SK-N-SH treated with all-trans-retinoic acid at 6 μM for 48 hours (cell line): Measurements from ENCODE around the gene FIGN.

Experiments used
- ATAC-seq: fragments of 200-7000 bp; cut with Tn5 transposase; 3 replicates; pipeline ENCODE4 v1.9.1; 2020; ENCODE audit warnings: mild to moderate bottlenecking, moderate library complexity
- ARNTL ChIP-seq: fragments of 450-650 bp; formaldehyde crosslinking; IDR thresholded peaks from 2 replicates; pipeline ENCODE4 v1.5.0; 2020; ENCODE audit warnings: low read depth, mild to moderate bottlenecking, moderate library complexity, borderline replicate concordance
- BACH2 ChIP-seq: fragments of 250-450 bp; sonication (Bioruptor Pico); IDR thresholded peaks from 2 replicates; pipeline ENCODE4 v1.9.0; 2021; ENCODE audit warnings: mild to moderate bottlenecking, borderline replicate concordance
- CSDC2 ChIP-seq: fragments of 250-450 bp; sonication (Bioruptor Pico); IDR thresholded peaks from 2 replicates; pipeline ENCODE4 v1.5.0; 2020; ENCODE audit warnings: mild to moderate bottlenecking, moderate library complexity
- CSRNP3 ChIP-seq: fragments of 250-450 bp; sonication (Bioruptor Pico); IDR thresholded peaks from 2 replicates; pipeline ENCODE4 v1.5.1; 2021; ENCODE audit warnings: mild to moderate bottlenecking, moderate library complexity
- ESRRG ChIP-seq: fragments of 250-450 bp; sonication (Bioruptor Pico); IDR thresholded peaks from 2 replicates; pipeline ENCODE4 v1.6.1; 2021; ENCODE audit warnings: mild to moderate bottlenecking
- GLIS3 ChIP-seq: fragments of 250-450 bp; sonication (Bioruptor Pico); IDR thresholded peaks from 2 replicates; pipeline ENCODE4 v1.5.0; 2020; ENCODE audit warnings: mild to moderate bottlenecking, moderate library complexity
- ISL1 ChIP-seq: fragments of 250-450 bp; sonication (Bioruptor Pico); IDR thresholded peaks from 2 replicates; pipeline ENCODE4 v2.1.2; 2022; ENCODE audit warnings: mild to moderate bottlenecking, moderate library complexity
- OSR1 ChIP-seq: fragments of 250-450 bp; sonication (Bioruptor Pico); IDR thresholded peaks from 2 replicates; pipeline ENCODE4 v1.8.0; 2022; ENCODE audit warnings: moderate library complexity, mild to moderate bottlenecking, inconsistent platforms
- PATZ1 ChIP-seq: fragments of 250-450 bp; sonication (Bioruptor Pico); IDR thresholded peaks from 2 replicates; pipeline ENCODE4 v1.8.0; 2020; ENCODE audit warnings: mild to moderate bottlenecking, moderate library complexity, borderline replicate concordance
- POU6F1 ChIP-seq: fragments of 250-450 bp; sonication (Bioruptor Pico); IDR thresholded peaks from 2 replicates; pipeline ENCODE4 v1.8.0; 2021; ENCODE audit warnings: low read depth, mild to moderate bottlenecking, moderate library complexity, borderline replicate concordance
- PPARA ChIP-seq: fragments of 250-450 bp; sonication (Bioruptor Pico); IDR thresholded peaks from 2 replicates; pipeline ENCODE4 v1.5.0; 2020; ENCODE audit warnings: mild to moderate bottlenecking, borderline replicate concordance
- RARB ChIP-seq: fragments of 250-450 bp; sonication (Bioruptor Pico); IDR thresholded peaks from 2 replicates; pipeline ENCODE4 v1.8.0; 2021; ENCODE audit warnings: mild to moderate bottlenecking, moderate library complexity
- TCF4 ChIP-seq: fragments of 250-450 bp; sonication (Bioruptor Pico); IDR thresholded peaks from 2 replicates; pipeline ENCODE4 v1.8.0; 2021; ENCODE audit warnings: mild to moderate bottlenecking, moderate library complexity, borderline replicate concordance
- TOX ChIP-seq: fragments of 250-450 bp; sonication (Bioruptor Pico); IDR thresholded peaks from 2 replicates; pipeline ENCODE4 v1.8.0; 2021; ENCODE audit warnings: mild to moderate bottlenecking, moderate library complexity, borderline replicate concordance
- TSHZ2 ChIP-seq: fragments of 250-450 bp; sonication (Bioruptor Pico); IDR thresholded peaks from 2 replicates; pipeline ENCODE4 v1.5.0; 2020; ENCODE audit warnings: mild to moderate bottlenecking, moderate library complexity
- ZC3H10 ChIP-seq: fragments of 250-450 bp; sonication (Bioruptor Pico); IDR thresholded peaks from 2 replicates; pipeline ENCODE4 v1.5.1; 2021; ENCODE audit warnings: mild to moderate bottlenecking, moderate library complexity
- ZFP3 ChIP-seq: fragments of 250-450 bp; sonication (Bioruptor Pico); IDR thresholded peaks from 2 replicates; pipeline ENCODE4 v1.5.0; 2020; ENCODE audit warnings: mild to moderate bottlenecking, moderate library complexity
- ZFP30 ChIP-seq: fragments of 450-650 bp; formaldehyde crosslinking; IDR thresholded peaks from 2 replicates; pipeline ENCODE4 v1.5.0; 2022; ENCODE audit warnings: mild to moderate bottlenecking, moderate library complexity
- ZNF565 ChIP-seq: fragments of 450-650 bp; formaldehyde crosslinking; conservative IDR thresholded peaks from 2 replicates; pipeline ENCODE4 v1.5.0; 2020; ENCODE audit warnings: low read depth, mild to moderate bottlenecking, moderate library complexity
- ZNF70 ChIP-seq: fragments of 450-650 bp; formaldehyde crosslinking; IDR thresholded peaks from 2 replicates; pipeline ENCODE4 v1.5.0; 2020; ENCODE audit warnings: mild to moderate bottlenecking, moderate library complexity
- ZNF8 ChIP-seq: fragments of 450-650 bp; formaldehyde crosslinking; IDR thresholded peaks from 2 replicates; pipeline ENCODE4 v1.5.0; 2020; ENCODE audit warnings: mild to moderate bottlenecking, moderate library complexity

Gene FIGN

GRCh38 chr2:163591461-163591860, 144.3 kb downstream of the FIGN start:
- TF ChIP-seq ARNTL, result no peak
- no peak for TF ChIP-seq TCF4 (CRISPR knock-in tag)
- TF ChIP-seq ZFP3 (CRISPR knock-in tag), result no peak
- no peak for TF ChIP-seq ZFP30 (CRISPR knock-in tag)
- TF ChIP-seq CSDC2 (CRISPR knock-in tag), result no peak
- TF ChIP-seq RARB (CRISPR knock-in tag), result no peak
- no peak for TF ChIP-seq BACH2
- no peak for TF ChIP-seq TOX
- TF ChIP-seq ZNF70 (CRISPR knock-in tag), result no peak
- TF ChIP-seq ZNF565 (CRISPR knock-in tag), result no peak
- no peak for ATAC-seq

GRCh38 chr2:163580757-163581156, 155.1 kb downstream of the FIGN start:
- no peak for ATAC-seq
- TF ChIP-seq ZNF8 (CRISPR knock-in tag) (no peak), PATZ1 (no peak), CSDC2 (CRISPR knock-in tag) (no peak), ZFP3 (CRISPR knock-in tag) (no peak)

- ATAC-seq, result no peak
- no peak for TF ChIP-seq ESRRG (CRISPR knock-in tag)
- no peak for TF ChIP-seq ZC3H10 (CRISPR knock-in tag)
- TF ChIP-seq ARNTL, result no peak
- no peak for TF ChIP-seq ZFP3 (CRISPR knock-in tag)
- no peak for TF ChIP-seq POU6F1
- TF ChIP-seq OSR1 (CRISPR knock-in tag), result no peak
Measured at GRCh38 chr2:163574309-163574708, 161.5 kb downstream of the FIGN start.

GRCh38 chr2:163573652-163574051, 162.2 kb downstream of the FIGN start:
- no peak for ATAC-seq
- TF ChIP-seq ISL1 (CRISPR knock-in tag), result no peak
- TF ChIP-seq OSR1 (CRISPR knock-in tag), result no peak
- no peak for TF ChIP-seq TSHZ2 (CRISPR knock-in tag)
- no peak for TF ChIP-seq ZC3H10 (CRISPR knock-in tag)
- no peak for TF ChIP-seq BACH2
- TF ChIP-seq TOX, result no peak
- no peak for TF ChIP-seq ZNF565 (CRISPR knock-in tag)
- no peak for TF ChIP-seq ARNTL
- TF ChIP-seq PPARA (CRISPR knock-in tag), result no peak
- no peak for TF ChIP-seq ZFP30 (CRISPR knock-in tag)
- no peak for TF ChIP-seq PATZ1

- no peak for ATAC-seq
- no peak for TF ChIP-seq ISL1 (CRISPR knock-in tag)
- no peak for TF ChIP-seq POU6F1
- no peak for TF ChIP-seq GLIS3 (CRISPR knock-in tag)
- TF ChIP-seq CSDC2 (CRISPR knock-in tag), result no peak
- no peak for TF ChIP-seq CSRNP3 (CRISPR knock-in tag)
- TF ChIP-seq PPARA (CRISPR knock-in tag), result no peak
- no peak for TF ChIP-seq ARNTL
- TF ChIP-seq ZNF70 (CRISPR knock-in tag), result no peak
- TF ChIP-seq ZNF565 (CRISPR knock-in tag), result no peak
Measured at GRCh38 chr2:163572850-163573249, 163.0 kb downstream of the FIGN start.
